NCI-H774 (cell line): ENCODE measurements around the gene FAM228B.

Experiments
- DNase-seq: peaks from one replicate; lab custom pipeline; 2025; lab: John Stamatoyannopoulos, UW

The FAM228B gene

DNA sequence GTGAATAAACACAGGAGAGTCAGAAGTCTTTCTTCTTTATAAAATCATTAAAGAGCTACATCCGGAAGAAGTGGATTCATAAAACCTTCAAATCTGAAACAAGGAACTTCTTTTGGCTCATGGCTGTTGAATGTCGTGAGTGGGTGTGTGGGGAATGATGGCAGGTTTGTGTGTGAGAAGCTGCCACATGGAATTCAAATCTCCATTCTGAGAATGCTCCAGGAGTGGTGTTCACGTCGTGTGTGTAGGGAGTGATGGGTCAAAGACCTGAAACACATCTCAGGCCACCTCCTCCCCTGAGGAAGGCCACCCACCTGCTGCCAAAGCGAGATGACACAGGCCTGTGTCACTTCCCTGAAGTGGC is 80.5 kb downstream of the FAM228B start:
- no peak for DNase-seq

DNA sequence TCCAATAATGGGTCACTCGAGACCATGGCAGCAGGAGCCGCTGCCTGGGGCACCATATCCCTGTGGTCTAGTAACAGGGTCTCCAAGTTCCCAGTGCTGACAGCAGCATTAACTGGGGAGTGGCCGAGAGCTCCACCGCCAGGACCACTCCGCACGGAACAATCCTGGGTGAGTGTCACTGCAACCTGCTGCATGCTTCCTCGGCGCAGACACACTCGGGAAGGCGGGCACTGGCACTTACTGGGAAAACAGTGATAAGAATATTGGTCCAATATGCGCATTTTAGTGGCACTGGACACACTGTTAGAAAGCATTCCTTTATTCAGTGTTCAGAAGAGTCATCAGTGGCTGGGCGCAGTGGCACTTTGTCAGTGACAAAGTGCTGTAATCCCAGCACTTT is 81.2 kb downstream of the FAM228B start:
- no peak for DNase-seq

DNA sequence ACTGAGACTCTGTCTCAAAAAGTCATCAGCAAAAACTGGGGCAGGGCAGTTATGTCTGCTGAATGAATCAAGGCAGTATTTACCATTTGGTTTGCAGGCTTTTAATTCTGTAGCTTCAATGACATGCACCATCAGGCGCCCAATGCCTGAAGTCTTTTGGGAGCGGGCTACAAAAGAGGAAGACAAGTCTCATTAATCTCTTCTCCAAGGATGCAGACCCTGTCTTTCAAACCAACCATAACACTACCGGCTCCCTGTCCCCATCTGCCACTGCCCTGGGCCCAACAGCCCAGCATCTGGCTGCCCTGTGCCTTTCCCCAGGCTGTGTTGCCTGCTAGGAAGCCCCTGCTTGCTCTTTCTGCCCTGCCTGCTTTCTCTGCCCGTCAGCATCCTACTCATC is 81.9 kb downstream of the FAM228B start:
- DNase-seq, result no peak

DNA sequence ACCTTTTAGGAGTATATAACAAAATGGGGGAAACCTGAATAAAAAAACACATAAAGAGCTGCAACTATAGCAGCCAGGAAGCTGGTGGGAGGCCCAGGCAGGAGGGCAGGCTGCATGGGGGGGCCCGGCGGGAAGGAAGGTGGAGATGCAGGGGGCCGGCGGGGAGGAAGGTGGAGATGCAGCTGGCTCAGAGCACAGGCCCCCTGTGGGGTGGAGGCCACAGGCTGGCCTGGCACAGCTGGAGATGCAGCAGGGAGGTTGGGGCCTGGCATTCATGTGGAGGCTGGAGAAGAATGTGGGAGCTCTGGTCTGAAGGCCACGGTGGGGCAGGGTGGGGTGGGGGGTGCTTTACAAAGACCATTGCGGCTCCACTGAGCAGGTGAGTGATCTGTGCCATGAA is 83.0 kb downstream of the FAM228B start:
- DNase-seq, result no peak

DNA sequence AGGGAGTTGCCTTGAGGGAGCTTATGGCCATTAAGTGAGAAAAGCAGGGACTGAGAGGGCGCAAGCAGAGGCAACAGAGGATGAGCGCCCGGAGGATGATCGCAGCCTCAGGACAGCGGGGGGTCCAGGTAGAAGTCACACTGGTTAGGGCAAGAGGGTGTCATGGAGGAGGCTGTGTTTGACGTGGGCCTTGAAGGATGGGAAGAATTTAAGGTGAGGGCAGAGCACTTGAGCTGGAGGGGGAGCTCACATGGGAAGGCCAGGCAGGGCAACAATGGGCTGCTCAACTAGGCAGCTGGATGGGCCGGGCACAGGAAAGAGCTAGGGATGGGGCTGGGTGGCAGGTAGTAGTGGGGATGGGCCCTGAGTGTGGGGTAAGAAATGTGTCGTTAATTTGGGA is 83.4 kb downstream of the FAM228B start:
- DNase-seq, result no peak

DNA sequence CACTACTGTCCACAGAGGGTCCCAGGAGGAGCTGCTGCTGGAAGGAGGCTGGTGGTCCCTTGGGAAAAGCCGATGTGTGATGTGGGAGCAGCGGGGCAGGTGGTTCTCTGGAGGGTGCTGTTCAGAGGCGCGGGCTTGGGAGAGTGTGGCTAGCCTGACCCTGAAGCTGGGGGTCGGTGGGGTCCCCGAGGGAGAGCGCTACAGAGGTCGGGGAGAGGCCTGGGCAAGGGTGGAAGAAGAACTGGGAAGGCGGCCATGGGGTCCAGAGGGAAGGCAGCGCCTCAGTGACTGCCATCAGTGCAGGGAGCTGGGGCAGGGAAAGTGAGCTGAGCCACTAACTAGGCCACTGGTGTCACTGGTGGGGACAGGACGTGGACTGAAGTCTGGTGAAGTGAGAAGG is 84.1 kb downstream of the FAM228B start:
- DNase-seq, result no peak

DNA sequence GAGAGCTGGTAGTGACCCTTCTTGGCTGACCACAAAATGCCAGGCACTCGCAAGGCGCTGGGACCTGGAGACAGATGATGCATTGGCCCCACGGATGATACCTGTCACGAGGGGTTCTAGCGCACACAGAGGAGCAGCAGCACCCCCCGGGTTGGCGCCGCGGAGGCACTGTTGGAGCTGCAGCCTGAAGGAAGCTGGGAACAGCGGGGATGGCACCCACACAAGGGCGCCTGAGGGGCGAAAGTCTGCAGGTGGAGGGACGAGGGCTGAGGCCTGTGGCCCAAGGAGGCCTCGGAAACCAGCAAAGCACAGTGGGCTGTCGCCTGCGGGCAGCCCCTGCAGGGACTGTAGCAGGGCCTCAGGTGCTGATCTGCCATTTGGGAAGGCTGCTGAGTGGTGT is 85.2 kb downstream of the FAM228B start:
- no peak for DNase-seq

DNA sequence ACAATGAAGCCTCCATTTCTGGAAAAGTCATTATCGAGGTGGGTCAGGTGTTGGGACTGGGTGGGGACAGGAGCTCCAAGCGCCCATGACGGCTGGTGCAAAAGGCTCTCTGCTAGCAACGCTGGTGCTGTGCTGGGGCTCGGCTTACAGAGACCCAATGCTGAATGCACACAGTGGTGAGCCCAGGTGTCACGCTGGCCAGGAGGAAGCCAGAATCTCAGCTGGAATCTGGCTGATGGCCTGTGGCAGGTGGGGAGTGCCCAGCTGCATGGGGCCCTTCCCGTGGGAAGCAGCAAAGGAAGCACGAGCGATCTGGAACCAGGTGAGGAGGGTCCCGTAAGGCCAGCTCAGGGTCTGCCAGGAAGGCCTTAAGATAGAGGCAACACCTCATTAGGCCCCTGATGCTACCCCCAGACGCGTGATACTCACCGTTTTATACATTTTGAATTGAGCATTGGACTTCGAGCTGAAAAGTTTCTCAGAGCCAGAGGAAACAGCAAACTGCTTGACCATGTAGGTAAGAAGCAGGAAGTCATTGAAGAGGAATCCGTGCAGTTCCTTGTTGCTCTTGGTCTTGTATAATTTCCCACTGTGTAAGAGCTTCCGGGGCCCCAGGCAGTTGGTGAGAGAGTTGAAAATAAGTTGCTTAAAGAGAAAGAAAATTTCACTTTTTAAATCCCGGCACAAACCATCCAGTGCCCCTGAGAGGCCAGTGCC is 86.3 kb downstream of the FAM228B start:
- DNase-seq, result no peak

DNA sequence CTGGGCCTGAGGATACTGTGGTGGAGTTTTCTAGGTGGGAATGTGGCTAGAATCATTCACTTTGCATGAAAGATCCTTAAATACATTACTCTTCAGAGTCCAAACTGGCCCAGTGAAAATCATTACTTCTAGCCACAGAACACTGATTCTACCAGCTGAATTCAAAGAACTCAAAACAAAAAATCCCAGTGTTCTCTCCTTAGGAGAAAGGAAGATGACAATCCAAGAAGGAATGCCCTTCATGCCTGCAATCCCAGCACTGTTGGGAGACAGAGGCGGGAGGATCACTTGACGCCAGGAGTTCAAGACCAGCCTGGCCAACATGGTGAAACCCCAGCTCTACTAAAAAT is 86.8 kb downstream of the FAM228B start:
- DNase-seq, result no peak

DNA sequence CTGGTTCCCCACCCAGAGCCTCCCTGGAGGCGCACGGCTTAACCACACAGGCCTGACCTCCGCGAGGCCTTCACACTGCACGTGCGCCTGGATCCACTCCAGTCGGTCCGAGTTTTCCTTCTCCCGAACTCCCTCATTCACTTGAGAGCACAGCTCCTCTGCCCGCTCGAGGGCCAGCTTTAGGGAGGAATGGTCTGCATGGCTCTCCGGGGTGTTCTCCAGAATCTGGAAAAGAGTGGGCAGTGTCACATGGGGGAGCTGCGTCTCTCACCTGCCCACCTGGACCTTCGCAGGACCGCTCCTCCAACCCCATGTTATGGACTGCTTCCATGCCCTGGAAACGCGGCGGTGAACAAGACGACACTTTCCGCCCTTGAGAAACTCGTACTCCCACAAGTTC is 87.5 kb downstream of the FAM228B start:
- no peak for DNase-seq

DNA sequence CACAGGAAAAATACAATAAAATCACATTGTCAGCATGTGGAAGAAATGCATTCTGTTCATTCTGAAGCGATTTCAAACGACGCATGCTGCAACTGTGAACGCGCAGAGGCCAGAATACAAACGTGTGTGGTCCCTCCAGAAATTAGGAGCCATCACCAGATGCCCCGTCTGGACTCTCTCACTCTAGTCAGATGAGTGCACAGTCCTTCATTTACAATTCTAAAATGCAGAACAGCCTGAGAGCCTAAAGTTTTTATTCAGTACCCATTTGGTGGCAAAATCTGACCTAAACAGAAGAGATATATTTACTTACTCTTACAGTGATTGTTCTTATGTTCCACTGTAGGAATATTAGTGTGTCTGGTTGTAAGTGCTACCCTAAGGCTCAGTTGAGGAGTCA is 88.1 kb downstream of the FAM228B start:
- no peak for DNase-seq

DNA sequence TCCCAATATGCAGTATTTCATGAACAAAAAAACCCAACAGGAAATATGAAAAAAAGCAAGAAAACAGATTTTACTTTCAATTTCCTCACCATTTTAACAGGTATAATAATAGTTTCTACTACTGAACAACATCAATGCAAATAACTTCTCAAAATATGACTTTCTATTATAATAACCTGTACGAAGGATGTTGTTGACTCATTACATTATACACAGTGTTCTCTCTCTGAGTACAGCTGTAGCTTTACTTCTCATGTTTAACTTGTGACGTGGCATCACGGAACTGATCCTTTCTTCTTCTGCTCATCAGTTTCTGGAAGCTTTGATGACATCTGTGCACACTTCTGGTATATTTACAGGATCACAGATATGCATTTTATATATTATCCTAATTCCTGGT is 91.6 kb downstream of the FAM228B start:
- no peak for DNase-seq
